Vagina (tissue), 2 donors: Measurements from ENCODE around the gene EHMT1.

Source experiments
- CTCF ChIP-seq, 3 experiments: fragments of 450-650 bp in 2 of 3; fragments of 200-600 bp in 1 of 3; sonication (generic) in 1 of 3; IDR thresholded peaks; one replicate each; pipeline ENCODE4 v1.5.1; 2017 to 2019; ENCODE audit warnings: antibody characterized with exemption in 3 of 3, mild to moderate bottlenecking in 2 of 3, moderate library complexity in 2 of 3
- POLR2A ChIP-seq, 2 donors: fragments of 450-650 bp; IDR thresholded peaks; one replicate each; pipeline ENCODE4 v1.6.1; 2017; ENCODE audit warnings: antibody characterized with exemption in 2 of 2, mild to moderate bottlenecking in 2 of 2, moderate library complexity in 2 of 2
- POLR2AphosphoS5 ChIP-seq, 2 donors: sonication (generic); formaldehyde crosslinking; IDR thresholded peaks; one replicate each; pipeline ENCODE4 v1.9.0; 2017; ENCODE audit warnings: antibody characterized with exemption in 2 of 2, mild to moderate bottlenecking in 2 of 2, low read depth in 1 of 2; ENCODE audit not compliant: insufficient read depth in 1 of 2

DNA sequence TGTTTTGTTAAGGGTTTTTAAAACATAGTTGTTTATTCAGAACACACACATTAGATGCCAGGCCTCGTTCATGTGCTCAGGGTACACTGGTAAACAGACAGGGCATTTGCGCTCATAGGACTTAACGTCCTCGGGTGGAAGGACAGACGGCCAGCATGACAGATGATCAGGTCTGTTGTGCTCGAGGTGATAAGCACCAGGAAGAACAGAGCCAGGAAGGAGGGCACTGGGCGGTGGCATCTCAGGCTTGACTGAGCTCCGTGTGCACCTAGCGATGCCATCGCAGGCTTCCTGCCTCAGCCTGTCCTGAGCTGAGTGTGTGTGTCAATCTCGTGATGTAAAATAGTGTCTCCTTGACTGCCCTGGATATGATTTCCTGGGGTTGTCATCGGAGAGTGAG lies 96.5 kb downstream of the EHMT1 start:
- no peak for TF ChIP-seq CTCF (IDR thresholded peaks at IDR 0.05)
- no peak for TF ChIP-seq POLR2A (IDR thresholded peaks at IDR 0.05)
- no peak for TF ChIP-seq POLR2AphosphoS5 (IDR thresholded peaks at IDR 0.05; ENCODE audit: insufficient read depth in 1 of 2, low read depth in 1 of 2)
